Endothelial cell of umbilical vein (primary cell): ENCODE results near the gene PNMA6F. TPM values are rescaled to one million over a fixed set of nuclear protein-coding genes. Genes with fewer than 3 reads are reported as not detected.
"Not testable (repeated sequence)": the region's sequence is repeated elsewhere in the genome, so short reads cannot be mapped to it uniquely, and the experiment has no call there.

Experiments used
- BruUV-seq: library from RNA; stranded (reverse); fragments of 400-500 nt; replicated peaks from 2 replicates; lab custom pipeline; 2021; lab: Mats Ljungman, UMichigan
- CTCF ChIA-PET: fragments of 300-600, 350-600 bp; sonication (Branson Sonifier 250); formaldehyde crosslinking; loops from one replicate; lab custom pipeline; 2021; ENCODE audit warnings: antibody characterized with exemption, inconsistent platforms; lab: Charles Lee
- POLR2A ChIA-PET: fragments of 300-600, 350-600 bp; sonication (Branson Sonifier 250); formaldehyde crosslinking; loops from one replicate; lab custom pipeline; 2021; ENCODE audit warnings: antibody characterized with exemption, inconsistent platforms; lab: Charles Lee
- DNase-seq: peaks from one replicate; pipeline ENCODE4 v3.0.0-alpha.2; 2011; ENCODE audit warnings: low read depth, low spot score
- FAIRE-seq: peaks from 2 replicates; lab custom pipeline; 2011; peaks lifted over from hg19 to GRCh38; lab: Jason Lieb, UNC
- H2AFZ ChIP-seq: 2 replicates; pipeline ENCODE4 v1.6.0; 2012; ENCODE audit warnings: low read depth, low read length, control low read depth, inconsistent platforms
- H3K27ac ChIP-seq: 2 replicates; pipeline ENCODE4 v1.5.1; 2011; ENCODE audit warnings: low read depth, mild to moderate bottlenecking, control low read depth, low read length, moderate library complexity; ENCODE audit not compliant: insufficient read depth
- H3K27me3 ChIP-seq, 2 experiments: 2 replicates each; pipeline versions ENCODE4 v1.6.0 to v1.6.1; 2011; ENCODE audit warnings: low read length in 2 of 2, mixed read lengths in 1 of 2; ENCODE audit not compliant: control insufficient read depth in 2 of 2, insufficient read depth in 2 of 2
- H3K36me3 ChIP-seq, 2 experiments: 2 replicates in 1 of 2; 3 replicates in 1 of 2; pipeline ENCODE4 v1.5.1; 2011; ENCODE audit warnings: low read length in 2 of 2, mild to moderate bottlenecking in 1 of 2, moderate library complexity in 1 of 2; ENCODE audit not compliant: control insufficient read depth in 2 of 2, insufficient read depth in 2 of 2; ENCODE audit errors: extremely low read depth in 1 of 2
- H3K4me1 ChIP-seq: 3 replicates; pipeline ENCODE4 v1.5.1; 2011; ENCODE audit warnings: mild to moderate bottlenecking, low read length; ENCODE audit not compliant: control insufficient read depth, insufficient read depth; ENCODE audit errors: extremely low read depth
- H3K4me2 ChIP-seq: 2 replicates; pipeline ENCODE4 v1.6.1; 2011; ENCODE audit warnings: low read length, control low read depth, mixed read lengths; ENCODE audit not compliant: insufficient read depth
- H3K4me3 ChIP-seq, 3 experiments: fragments of 200-600 bp in 1 of 3; sonication (generic), shearing (Covaris generic) in 1 of 3; replicated peaks in 1 of 3; 2 replicates each; pipeline ENCODE4 v1.5.1; 2011 to 2016; ENCODE audit warnings: control low read depth in 3 of 3, low read length in 3 of 3, mild to moderate bottlenecking in 2 of 3, inconsistent platforms in 1 of 3, low read depth in 1 of 3, moderate library complexity in 1 of 3; ENCODE audit not compliant: insufficient read depth in 1 of 3
- H3K79me2 ChIP-seq: 2 replicates; pipeline ENCODE4 v1.6.0; 2012; ENCODE audit warnings: low read length, inconsistent platforms; ENCODE audit not compliant: control insufficient read depth, insufficient read depth
- H3K9ac ChIP-seq: replicated peaks from 2 replicates; pipeline ENCODE3; 2011; ENCODE audit warnings: low read length, control low read depth; ENCODE audit not compliant: insufficient read depth; ENCODE audit errors: extremely low read depth
- H3K9me1 ChIP-seq: replicated peaks from 3 replicates; pipeline ENCODE4 v1.6.0; 2011; ENCODE audit warnings: mild to moderate bottlenecking, low read length; ENCODE audit not compliant: control insufficient read depth, insufficient read depth; ENCODE audit errors: extremely low read depth
- H3K9me3 ChIP-seq: replicated peaks from 2 replicates; pipeline ENCODE4 v1.5.1; 2012; ENCODE audit warnings: low read length, inconsistent platforms; ENCODE audit not compliant: control insufficient read depth, insufficient read depth
- H4K20me1 ChIP-seq: replicated peaks from 2 replicates; pipeline ENCODE3; 2011; ENCODE audit warnings: mild to moderate bottlenecking, low read length; ENCODE audit not compliant: control insufficient read depth, insufficient read depth; ENCODE audit errors: extremely low read depth
- dilution Hi-C: fragments of 300-500 bp; cut with MboI; formaldehyde crosslinking; loops from one replicate; pipeline ENCODE4 v1.15.0; 2019; ENCODE audit warnings: low sequenced_read_pairs; ENCODE audit not compliant: extremely low pct_ligation_motif_present
- intact Hi-C: fragments of 100-400 bp; cut with micrococcal nuclease; formaldehyde crosslinking; loops from one replicate; pipeline ENCODE4 v1.10.0; 2022
- polyA plus RNA-seq, 4 experiments: library from polyadenylated mRNA; depleted of rRNA in 3 of 4; stranded (reverse) in 3 of 4; unstranded in 1 of 4; fragments of >200 nt; gene quantifications; 2 replicates each; pipeline versions ENCODE4 v1.2.1 to v1.2.3, GENCODE V29; 2011 to 2012; ENCODE audit warnings: missing spikeins in 1 of 4
- total RNA-seq: library from RNA; stranded (reverse); gene quantifications from 2 replicates; pipeline ENCODE4 v1.2.3, GENCODE V29; 2021

Gene PNMA6F
- total and polyA plus RNA-seq, 2 donors (not counting 3 experiments of a cell fraction or from before 2014, with no cell fraction given) = not detected

GRCh38 chrX:153285678-153286077 is 35.9 kb downstream of the PNMA6F start:
- H3K27me3 ChIP-seq, CTCF ChIA-PET, DNase-seq, H3K9ac ChIP-seq, FAIRE-seq, H2AFZ ChIP-seq, H4K20me1 ChIP-seq, H3K36me3 ChIP-seq, intact Hi-C loops, POLR2A ChIA-PET, H3K9me3 ChIP-seq, H3K4me2 ChIP-seq, H3K4me3 ChIP-seq, BruUV-seq, H3K27ac ChIP-seq, H3K79me2 ChIP-seq, H3K4me1 ChIP-seq, dilution Hi-C loops, H3K9me1 ChIP-seq: not testable (repeated sequence)

- CTCF ChIA-PET, dilution Hi-C loops, POLR2A ChIA-PET, H3K4me3 ChIP-seq, H3K27me3 ChIP-seq, H3K79me2 ChIP-seq, FAIRE-seq, BruUV-seq, H3K27ac ChIP-seq, H4K20me1 ChIP-seq, H3K9ac ChIP-seq, H3K9me3 ChIP-seq, H2AFZ ChIP-seq, H3K4me2 ChIP-seq, H3K9me1 ChIP-seq, DNase-seq, H3K36me3 ChIP-seq, H3K4me1 ChIP-seq, intact Hi-C loops: not testable (repeated sequence)
These were observed 37.6 kb downstream of the PNMA6F start for GRCh38 chrX:153283982-153284381.

GRCh38 chrX:153281784-153282183 is 39.8 kb downstream of the PNMA6F start:
- BruUV-seq, H3K4me3 ChIP-seq, H3K9me1 ChIP-seq, H3K36me3 ChIP-seq, intact Hi-C loops, H3K4me2 ChIP-seq, H3K27me3 ChIP-seq, H3K9ac ChIP-seq, H2AFZ ChIP-seq, H3K4me1 ChIP-seq, DNase-seq, CTCF ChIA-PET, H4K20me1 ChIP-seq, POLR2A ChIA-PET, H3K9me3 ChIP-seq, dilution Hi-C loops, H3K27ac ChIP-seq, H3K79me2 ChIP-seq, FAIRE-seq: not testable (repeated sequence)

GRCh38 chrX:153279304-153279703 is 42.3 kb downstream of the PNMA6F start:
- H3K27me3 ChIP-seq, H3K36me3 ChIP-seq, H2AFZ ChIP-seq, H3K4me3 ChIP-seq, FAIRE-seq, H3K4me1 ChIP-seq, BruUV-seq, H3K9me3 ChIP-seq, H4K20me1 ChIP-seq, H3K27ac ChIP-seq, CTCF ChIA-PET, H3K9me1 ChIP-seq, dilution Hi-C loops, H3K4me2 ChIP-seq, H3K79me2 ChIP-seq, H3K9ac ChIP-seq, DNase-seq, intact Hi-C loops, POLR2A ChIA-PET: not testable (repeated sequence)
